Measurements from ENCODE around the gene WDR20. TPM values are rescaled to one million over a fixed set of nuclear protein-coding genes. Genes with fewer than 3 reads are reported as not detected.
"Not testable (repeated sequence)": the region's sequence is repeated elsewhere in the genome, so short reads cannot be mapped to it uniquely, and the experiment has no call there.

Gene WDR20
- total RNA-seq, 2 donors from 2014 or later = 34.1 to 35.5 TPM

- no peak for DNase-seq
- no peak for ATAC-seq
- intact Hi-C loops (cut with DNase I, micrococcal nuclease) = no loop called here
Observed at GRCh38 chr14:102124419-102124818, 15.3 kb upstream of the WDR20 start.

GRCh38 chr14:102125546-102125945 lies 14.2 kb upstream of the WDR20 start:
- intact Hi-C loops (cut with DNase I, micrococcal nuclease) = no loop called here
- no peak for DNase-seq
- ATAC-seq = peak; percentile 93

DNA sequence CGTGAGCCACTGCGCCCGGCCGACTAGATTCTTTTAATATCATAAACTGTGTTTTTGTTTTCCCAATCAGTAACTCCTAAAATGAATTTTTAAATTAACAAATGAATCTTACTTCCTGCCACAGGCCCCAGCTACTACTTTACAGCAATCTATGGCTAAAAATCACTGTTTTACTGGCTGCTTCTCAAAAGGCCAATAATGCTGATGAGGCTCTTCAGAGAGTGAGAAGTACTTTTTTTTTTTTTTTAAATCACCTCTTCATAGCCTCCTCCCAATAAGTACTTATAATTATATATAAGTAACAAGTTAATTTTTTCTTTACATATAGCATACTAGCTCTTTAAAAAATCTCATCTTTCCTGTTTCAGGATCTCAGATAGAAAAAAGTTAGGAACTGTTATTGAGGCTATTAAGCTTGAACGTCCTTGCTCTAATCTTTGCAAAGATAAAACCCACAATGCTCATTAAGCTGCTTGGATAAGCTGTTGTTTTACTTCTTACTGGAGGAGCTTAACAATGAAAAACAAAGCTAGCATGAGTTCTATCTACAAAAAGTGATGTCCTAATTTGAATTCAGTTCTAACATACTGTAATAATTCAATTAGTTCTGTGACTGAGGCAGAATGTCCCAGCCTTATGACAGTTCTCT lies 12.8 kb upstream of the WDR20 start:
- ATAC-seq (no peak), DNase-seq (no peak)
- intact Hi-C loops (cut with DNase I, micrococcal nuclease) = no loop called here

DNA sequence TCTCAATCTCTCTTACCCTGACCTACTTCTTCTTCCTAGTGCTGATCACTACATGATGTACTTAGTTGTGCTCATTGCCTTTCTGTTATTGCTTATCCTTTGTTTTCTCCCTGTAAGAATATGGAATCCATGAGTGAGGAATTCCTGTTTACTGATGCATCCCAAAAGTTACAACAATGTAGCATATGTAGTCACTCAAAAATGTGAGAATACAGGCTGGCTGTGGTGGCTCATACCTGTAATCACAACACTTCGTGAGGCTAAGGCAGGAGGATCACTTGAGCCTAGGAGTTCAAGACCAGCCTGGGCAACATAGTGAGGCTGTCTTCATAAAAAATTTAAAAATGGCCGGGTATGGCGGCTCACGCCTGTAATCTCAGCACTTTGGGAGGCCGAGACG lies 8.0 kb upstream of the WDR20 start:
- no peak for DNase-seq
- intact Hi-C loops (cut with DNase I, micrococcal nuclease) = no loop called here

GRCh38 chr14:102134021-102134420 lies 5.7 kb upstream of the WDR20 start:
- intact Hi-C loops (cut with DNase I, micrococcal nuclease); DNase-seq; ATAC-seq: not testable (repeated sequence)

More for the DNA sequence above, 8.0 kb upstream of the WDR20 start:
- ATAC-seq = no peak

- ATAC-seq; DNase-seq; intact Hi-C loops (cut with DNase I, micrococcal nuclease): not testable (repeated sequence)
Observed at GRCh38 chr14:102134719-102135118, 5.0 kb upstream of the WDR20 start.

GRCh38 chr14:102135456-102135855 lies 4.2 kb upstream of the WDR20 start:
- intact Hi-C loops (cut with DNase I, micrococcal nuclease); DNase-seq; ATAC-seq: not testable (repeated sequence)

- DNase-seq = no peak
- no peak for ATAC-seq
- intact Hi-C loops (cut with DNase I, micrococcal nuclease) = no loop called here
Observed at GRCh38 chr14:102138535-102138934, 1.2 kb upstream of the WDR20 start.

GRCh38 chr14:102138961-102139285 lies 774 bp upstream of the WDR20 start:
- intact Hi-C loops (cut with DNase I, micrococcal nuclease) = no loop called here
- DNase-seq = no peak
- peak; percentile 13 for ATAC-seq

DNA sequence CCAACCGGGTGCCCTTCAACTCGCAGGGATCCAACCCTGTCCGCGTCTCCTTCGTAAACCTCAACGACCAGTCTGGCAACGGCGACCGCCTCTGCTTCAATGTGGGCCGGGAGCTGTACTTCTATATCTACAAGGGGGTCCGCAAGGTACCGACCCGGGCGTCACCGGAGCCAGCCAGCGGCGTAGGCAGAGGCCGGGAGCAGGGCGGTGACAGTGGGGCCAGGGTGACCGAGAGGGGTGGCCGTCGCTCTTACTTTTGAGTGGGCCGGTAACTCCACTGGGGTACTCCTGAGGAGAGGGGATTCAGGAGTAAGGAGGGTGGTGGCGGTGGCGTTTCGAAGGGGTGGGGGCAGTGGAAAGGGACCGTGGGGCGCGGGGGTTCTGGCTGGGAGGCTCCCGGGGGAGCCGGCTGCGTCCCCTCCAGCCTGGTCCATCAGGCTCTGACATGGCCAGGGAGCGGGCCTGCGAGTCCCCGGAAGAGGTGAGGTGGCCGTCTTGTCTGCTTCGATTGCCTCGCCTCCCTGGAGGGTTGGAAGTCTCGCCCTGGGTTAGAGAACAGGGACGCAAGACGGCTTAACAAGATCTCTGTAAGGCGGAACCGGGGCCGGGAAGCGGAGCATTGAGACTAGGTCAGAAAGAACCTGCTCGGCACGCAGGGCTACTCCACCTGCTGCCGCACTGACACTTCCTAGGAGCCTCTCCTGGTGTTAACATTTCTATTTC lies 491 bp downstream of the WDR20 start:
- intact Hi-C loops (cut with DNase I, micrococcal nuclease) = no loop called here
- DNase-seq = peak; percentile 42 to 61

DNA sequence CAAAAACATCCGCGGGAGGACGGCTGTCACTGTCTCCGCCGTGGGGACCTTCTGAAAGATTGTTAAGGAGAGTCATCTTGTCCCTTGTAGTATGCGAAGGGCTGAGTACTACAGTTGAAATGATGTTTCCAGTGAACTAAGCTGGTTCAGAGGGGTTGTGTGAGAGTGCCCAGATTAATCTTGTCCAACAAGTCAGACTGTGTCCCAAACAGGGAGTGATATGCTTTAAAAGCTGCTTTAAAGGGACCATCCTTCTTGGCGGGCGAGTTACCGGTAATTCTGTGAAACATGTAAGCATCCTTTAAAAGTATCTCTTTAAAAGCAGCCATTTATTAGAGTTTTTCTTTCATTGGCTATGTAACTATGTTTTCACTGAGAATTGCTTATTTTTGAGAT lies 1.1 kb downstream of the WDR20 start:
- peak; percentile 0 for ATAC-seq
- intact Hi-C loops (cut with DNase I, micrococcal nuclease) = no loop called here
- DNase-seq = no peak

More for the DNA sequence above, 491 bp downstream of the WDR20 start:
- peak; percentile 52 for ATAC-seq

GRCh38 chr14:102141797-102142196 lies 2.1 kb downstream of the WDR20 start:
- DNase-seq (no peak), ATAC-seq (no peak)

DNA sequence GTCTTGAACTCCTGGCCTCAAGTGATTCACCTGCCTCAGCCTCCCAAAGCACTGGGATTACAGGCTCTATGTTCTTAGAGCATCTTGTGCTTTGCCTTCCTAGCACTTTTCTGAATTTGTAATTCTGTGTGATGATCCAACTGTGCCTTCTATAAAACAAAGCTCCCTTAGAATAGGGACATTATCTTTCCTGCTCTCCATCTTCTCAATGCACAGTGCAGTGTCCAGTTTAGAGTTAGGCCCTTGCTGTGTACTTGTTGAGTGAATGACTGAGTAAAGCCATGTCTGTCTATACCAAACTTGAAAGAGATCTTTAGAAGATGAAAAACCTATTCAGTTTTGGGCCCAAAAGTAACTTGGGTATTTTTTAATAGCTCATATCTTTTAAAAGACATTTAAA lies 5.2 kb downstream of the WDR20 start:
- intact Hi-C loops (cut with DNase I, micrococcal nuclease) = no loop called here
- ATAC-seq (no peak), DNase-seq (no peak)

More at GRCh38 chr14:102141797-102142196, 2.1 kb downstream of the WDR20 start:
- intact Hi-C loops (cut with DNase I, micrococcal nuclease) = no loop called here

- no peak for ATAC-seq
- no peak for DNase-seq
- intact Hi-C loops (cut with DNase I, micrococcal nuclease) = no loop called here
Observed at GRCh38 chr14:102145395-102145794, 5.7 kb downstream of the WDR20 start.

- intact Hi-C loops (cut with DNase I, micrococcal nuclease) = no loop called here
- no peak for ATAC-seq
Observed at GRCh38 chr14:102146423-102146822, 6.7 kb downstream of the WDR20 start.

DNA sequence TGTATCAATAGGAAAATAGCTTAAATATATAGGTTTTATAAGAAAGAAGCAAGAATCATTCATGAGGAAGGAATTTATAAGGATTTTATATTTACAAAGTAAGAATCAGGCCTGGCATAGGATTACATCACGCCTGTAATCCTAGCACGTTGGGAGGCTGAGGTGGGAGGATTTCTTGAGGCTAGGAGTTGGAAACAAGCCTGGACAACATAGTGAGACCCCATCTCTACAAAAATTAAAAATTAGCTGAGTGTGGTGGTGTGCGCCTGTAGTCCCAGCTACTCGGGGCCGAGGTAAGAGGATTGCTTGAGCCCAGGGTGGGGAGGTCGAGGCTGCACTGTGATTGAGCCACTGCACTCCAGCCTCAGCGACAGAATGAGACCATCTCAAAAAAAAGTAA lies 10.4 kb downstream of the WDR20 start:
- intact Hi-C loops (cut with DNase I, micrococcal nuclease) = no loop called here
- no peak for DNase-seq
- ATAC-seq = no peak

More at GRCh38 chr14:102146423-102146822, 6.7 kb downstream of the WDR20 start:
- no peak for DNase-seq

DNA sequence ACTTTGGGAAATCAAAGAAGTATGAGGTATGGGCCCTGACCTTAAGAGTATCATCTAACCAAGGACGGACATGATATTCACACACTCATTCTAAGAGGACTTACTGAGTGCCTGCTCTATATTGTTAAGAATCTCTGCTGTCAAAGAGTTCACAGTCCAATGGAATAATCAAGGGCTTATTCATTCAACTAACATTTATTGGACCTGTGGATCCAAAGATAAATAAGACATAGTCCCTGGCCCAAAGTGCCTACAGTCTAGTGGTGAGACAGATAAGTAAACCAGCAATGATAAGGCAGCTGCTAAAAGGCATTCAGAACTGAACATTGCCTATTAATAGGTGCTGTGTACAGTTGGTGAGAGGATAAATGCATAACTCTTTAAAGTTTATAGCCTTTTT lies 11.0 kb downstream of the WDR20 start:
- peak; percentile 82 for ATAC-seq
- intact Hi-C loops (cut with DNase I, micrococcal nuclease) = no loop called here
- DNase-seq = no peak

- ATAC-seq; intact Hi-C loops (cut with DNase I, micrococcal nuclease); DNase-seq: not testable (repeated sequence)
Observed at GRCh38 chr14:102151411-102151810, 11.7 kb downstream of the WDR20 start.

DNA sequence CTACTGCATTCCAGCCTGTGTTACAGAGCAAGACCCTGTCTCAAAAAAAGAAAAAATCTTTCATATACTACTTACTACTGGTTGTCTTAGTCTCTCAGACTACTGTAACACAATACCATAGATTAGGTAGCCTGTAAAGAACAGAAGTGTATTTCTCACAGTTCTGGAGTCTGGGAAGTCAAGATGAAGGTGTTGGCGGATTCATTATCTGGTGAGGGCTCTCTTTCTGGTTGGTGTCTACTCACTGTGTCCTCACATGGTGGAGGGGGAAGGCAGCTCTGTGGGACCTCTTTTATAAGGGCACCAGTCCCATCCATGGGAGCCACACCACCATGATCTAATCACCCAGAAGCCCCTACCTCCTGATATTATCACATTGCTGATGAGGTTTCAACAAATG lies 14.4 kb downstream of the WDR20 start:
- intact Hi-C loops (cut with DNase I, micrococcal nuclease) = no loop called here
- no peak for ATAC-seq

GRCh38 chr14:102154821-102155549 lies 15.3 kb downstream of the WDR20 start:
- DNase-seq = no peak
- ATAC-seq = no peak

More for the DNA sequence above, 14.4 kb downstream of the WDR20 start:
- DNase-seq = no peak

More at GRCh38 chr14:102154821-102155549, 15.3 kb downstream of the WDR20 start:
- intact Hi-C loops (cut with DNase I, micrococcal nuclease) = no loop called here
